HPDE6-E6E7 (cell line): ENCODE measurements around the gene LMO1.

ENCODE experiments used
- DNase-seq: peaks from one replicate; pipeline ENCODE4 v3.0.0; 2011; ENCODE audit warnings: missing footprints; ENCODE audit errors: extremely low spot score

Gene LMO1

DNA sequence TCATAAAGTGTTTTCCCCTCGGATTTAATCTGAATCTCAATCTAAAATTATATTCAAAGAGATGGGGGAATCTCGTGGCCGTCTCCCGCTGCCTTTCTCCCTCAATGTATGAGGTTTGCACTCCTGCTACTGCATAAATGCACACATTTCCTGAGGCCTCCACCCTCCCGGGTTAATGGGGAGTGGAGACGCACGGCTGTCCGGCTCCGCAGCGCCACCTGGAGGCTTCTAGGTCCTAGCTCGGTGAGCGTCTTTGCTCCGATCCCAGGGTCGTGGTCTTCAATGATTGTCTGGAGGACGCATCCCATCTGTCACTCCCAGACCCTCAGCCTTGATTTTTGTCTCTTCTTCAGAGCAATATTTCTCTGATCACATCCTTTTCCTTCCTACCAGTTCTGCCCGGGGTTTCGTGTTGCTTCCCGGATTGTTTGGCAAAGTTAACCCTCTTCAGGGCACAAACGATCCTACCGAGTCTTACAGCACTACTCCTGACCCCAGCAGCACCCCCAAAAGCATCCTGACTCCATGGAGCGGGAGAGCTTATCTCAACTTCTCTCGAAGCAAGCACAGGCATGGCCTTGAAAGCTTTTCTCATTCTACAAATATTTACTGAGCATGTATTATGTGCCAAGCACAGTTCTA is at the start of gene LMO1:
Gene LMO1 (minus strand): TSS at position 110 of the 642 bp plus-strand sequence. CDS start 516 bp downstream, outside the sequence.
- DNase-seq = peak; percentile 75

DNA sequence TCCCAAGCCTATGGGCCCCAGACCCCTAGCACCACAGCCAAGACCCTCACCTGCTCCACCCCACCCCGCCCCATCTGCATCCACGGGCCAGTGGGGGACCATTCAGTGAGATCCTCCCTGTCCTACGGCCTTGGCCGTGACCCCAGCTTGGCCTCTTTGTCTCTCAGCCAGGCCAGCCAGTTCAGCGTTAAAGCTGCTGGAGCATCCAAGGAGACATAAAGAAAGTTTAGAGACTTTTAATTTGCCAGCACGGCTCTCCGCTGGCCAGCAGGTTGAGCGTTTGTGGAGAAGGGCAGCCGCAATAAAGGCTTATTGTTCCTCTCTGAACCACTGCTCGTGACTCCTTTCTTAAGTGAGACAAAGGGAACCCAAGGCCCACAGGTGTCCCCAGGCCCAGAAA is 49.3 kb upstream of the LMO1 start:
- no peak for DNase-seq

DNA sequence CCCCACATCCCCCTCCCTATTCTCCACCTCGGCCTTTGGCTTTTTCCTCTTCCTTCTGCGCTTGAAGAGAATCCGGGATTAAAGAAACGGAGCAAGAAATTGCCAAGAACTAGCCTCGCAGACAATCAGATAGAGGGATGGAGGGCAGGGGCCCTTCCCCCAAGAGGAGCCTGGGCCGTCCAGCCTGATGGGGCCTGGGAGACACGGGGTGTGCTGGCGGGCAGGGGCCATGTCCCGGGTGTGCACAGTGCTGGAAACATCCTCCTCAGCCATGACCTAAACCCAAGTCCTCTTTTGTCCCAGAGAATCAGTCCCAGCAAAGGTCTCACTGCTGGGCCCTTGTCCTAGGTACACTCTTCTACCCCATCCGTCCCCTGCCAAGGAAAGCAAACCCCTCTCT is 47.7 kb upstream of the LMO1 start:
- DNase-seq = no peak

DNA sequence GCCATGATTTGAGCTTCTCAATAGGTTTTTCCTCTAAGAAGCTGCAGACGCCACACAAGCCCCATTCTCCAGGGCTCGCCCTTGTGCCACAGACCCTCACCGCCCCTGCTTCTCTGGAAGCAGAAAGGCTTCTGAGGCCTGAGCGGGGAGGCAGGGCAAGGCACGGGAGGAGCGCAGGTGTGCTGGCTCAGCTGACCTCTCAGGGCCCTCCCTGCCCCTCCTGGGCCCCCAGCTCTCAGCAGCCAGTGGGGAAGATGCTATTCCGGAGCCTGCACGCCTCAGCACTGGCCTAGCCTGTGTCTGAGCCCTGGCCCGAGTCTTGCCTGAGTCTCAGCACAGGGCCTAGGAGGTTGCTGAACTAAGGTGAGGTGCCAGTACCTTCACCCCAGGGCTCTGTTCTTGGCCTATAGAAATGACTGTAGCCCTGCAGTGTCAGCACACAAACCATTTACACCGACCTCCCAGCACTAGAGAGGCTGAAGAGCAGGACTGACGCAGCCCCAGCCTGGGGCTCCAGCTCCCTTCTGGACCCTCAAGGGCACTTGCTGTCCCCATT is 47.1 kb upstream of the LMO1 start:
- no peak for DNase-seq

DNA sequence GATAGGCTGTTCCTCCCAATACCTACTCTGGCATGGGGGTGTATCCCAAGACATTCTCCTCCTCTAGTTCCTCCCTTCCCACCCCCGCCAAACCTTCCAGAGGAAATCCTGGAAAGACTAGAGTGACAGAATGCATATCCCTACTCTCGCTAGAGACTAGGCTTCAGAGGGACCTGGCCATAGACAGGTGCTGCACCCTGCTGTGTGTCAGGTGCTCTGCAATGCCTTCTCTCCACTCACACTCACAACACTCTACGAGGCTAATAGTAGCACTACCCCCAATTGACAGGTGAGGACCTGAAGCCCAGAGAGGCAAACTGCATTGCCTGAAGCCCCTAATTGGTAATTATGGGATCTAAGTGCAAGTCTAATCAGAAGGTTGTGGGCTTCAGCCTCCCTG is 46.2 kb upstream of the LMO1 start:
- DNase-seq = no peak

DNA sequence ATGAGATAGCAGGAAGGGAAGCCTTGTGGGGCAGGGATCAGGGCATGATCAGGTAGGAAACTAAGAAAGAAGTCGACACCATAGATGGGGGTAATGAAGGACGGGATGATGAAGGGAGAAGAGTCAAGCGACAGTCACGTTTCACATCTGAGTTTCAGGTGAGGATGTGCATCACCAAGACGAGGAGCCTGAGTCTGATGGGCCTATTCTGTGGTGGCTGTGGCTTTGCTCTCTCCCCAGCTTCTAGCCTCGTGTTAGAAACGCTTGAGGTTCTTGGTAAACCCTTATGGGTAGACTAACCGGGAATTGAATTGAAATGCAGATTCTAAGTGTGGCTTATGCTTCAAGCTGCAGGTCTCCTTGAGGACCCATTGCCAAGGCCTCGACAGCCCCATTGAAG is 45.6 kb upstream of the LMO1 start:
- no peak for DNase-seq

DNA sequence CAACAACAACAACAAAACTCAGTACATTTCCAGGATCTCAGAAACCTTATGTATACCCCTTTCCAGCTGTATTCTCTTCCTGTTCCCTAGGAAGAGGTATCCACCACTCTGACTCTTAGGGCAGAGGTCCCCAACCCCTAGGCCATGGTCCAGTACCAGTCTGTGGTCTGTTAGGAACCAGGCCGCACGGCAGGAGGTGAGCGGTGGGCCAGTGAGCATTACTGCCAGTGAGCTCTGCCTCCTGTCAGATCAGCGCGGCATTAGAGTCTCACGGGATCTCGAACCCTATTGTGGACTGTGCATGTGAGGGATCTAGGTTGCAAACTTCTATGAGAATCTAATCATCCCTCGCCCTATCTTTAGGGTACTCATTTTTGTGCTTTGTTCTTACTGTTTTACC is 43.9 kb upstream of the LMO1 start:
- no peak for DNase-seq

DNA sequence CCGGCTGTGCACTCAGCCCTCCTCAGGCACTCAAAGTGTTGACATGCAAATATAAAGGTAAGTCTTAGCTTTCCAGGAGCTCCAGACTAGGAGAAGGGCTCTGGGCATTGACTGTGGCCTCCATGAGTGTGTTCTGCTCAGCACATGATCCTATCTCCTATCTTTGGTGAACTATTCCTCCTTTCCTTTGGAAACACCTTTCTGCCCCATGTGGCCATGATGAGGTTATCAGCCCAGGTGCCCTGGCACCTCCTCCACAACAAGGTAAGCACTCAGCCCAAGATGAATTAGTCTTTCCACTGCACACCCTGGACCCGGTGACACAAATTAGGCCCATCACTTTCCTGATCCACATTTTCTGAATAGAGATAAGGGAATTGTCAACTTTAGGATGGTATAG is 37.9 kb upstream of the LMO1 start:
- DNase-seq = no peak

DNA sequence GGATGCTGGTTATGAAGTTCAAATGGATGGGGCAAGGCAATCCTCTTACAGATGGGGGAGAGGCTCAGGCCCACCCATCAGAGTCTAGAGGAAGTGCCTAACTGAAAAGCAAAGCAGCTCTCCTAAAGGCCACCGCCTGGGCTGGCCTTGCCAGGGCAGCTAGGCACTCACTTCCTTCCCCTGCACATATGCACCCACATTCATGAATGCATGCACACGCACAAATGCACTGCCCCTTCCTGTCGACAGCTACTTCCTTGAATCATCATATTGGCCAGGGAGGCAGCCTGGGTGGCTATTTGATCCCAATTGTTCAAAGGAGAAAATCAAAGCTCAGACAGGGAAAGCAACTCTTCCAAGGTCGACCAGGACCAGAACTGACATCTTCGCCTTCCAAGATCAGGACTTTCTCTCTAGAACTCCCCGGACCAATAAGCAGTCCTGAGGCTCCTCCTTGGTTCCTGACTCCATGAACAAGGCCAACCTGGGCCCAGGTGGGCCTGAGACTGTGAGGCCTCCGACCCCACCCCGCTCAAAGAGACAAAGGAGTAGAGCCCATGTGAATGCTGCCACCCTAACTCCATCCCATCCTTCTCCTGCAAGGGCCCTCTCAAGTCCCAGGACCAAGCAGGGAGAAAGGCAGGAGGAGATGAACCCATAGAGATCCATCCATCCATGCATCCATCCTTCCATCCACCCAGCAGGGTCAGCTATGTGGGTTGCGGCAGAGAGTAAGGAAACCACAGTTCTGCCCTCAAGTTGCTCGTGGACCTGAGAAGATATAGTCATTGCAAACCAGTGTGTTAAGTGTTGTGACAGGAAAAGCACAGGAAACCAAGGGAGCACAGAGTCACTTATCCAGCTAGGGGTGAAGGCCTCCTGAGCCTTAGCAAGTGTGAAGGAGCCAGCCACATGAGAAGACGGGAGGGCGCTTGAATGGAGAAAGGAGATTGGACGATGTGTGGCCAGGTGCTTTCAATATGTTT is 35.4 kb upstream of the LMO1 start:
- DNase-seq = no peak

DNA sequence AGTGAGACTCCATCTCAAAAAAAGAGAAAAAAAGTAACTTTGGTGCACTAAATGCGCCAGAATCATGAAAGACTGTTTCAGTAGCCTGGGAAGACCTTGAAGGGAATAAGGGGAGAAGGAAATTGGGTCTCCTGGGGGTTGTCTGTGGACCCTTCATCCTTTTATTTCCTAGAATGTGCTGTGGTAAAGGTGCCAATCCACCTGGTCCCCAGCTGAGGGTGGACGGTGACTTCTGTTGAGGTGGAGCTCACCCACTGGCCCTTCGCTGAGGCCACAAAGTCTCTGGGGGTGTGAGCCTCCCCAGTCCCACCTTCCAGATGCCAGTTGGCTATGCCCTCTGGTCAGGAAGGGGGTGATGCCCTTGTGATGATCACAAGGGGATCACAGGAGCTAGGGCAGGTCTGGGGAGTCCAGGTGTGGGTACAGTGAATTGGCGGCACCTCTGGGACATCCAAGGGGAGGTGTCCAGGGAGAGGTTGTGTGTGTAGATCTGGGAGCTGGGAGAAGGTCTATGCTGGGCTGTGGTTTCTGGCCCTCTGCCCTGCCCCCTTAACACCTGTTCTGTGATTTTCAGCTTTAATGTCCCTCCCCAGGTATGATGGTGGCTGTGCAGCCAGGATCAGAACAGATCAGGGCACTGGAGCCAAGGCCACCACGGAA is 34.2 kb upstream of the LMO1 start:
- DNase-seq = no peak

DNA sequence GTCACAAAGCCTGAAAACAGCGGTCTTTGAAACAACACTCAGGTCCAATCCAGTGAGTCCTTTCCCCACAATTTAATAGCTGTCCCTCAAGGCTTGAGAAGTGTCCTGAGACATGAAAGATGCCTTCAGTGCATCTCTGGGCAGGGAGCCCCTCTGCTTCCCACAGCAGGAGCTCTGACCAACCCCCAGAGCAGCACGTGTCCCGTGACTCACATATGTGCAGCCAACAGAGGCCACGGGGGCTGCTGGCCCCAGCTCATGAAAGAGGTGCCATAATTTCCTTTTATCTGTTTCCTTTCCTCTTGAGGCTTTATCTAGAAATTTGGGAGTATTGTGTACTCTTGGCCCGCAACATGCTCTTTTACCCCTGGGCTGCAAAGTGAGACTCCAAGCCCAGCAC is 33.2 kb upstream of the LMO1 start:
- DNase-seq = no peak

DNA sequence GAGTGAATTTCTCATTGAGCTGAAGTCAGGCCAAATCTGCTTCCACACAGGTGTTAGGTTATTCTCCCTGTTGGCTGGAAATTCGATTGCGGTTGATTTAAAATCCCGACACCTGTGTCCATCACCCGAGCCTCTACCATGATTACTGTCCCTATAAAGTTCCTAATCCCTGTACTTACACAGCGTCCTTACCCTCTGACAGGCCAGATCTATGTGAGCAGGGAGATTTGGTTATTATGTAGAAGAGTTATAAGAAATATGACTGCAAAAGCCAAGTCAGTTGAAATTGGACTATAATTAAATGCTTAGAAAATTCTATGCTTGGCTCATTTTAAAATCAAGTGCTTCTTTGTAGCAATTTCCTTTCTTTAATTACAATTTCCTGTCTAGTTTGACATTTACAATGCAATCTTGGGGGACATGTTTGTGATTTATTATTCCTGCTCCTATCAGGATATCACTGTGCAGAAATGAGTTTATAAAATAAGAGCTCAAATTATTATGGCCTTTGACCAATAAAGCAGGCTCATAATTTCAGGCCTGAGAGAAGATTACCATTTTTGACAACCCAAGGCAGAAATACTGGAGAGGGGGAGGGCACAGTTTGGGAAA is 32.5 kb upstream of the LMO1 start:
- no peak for DNase-seq

DNA sequence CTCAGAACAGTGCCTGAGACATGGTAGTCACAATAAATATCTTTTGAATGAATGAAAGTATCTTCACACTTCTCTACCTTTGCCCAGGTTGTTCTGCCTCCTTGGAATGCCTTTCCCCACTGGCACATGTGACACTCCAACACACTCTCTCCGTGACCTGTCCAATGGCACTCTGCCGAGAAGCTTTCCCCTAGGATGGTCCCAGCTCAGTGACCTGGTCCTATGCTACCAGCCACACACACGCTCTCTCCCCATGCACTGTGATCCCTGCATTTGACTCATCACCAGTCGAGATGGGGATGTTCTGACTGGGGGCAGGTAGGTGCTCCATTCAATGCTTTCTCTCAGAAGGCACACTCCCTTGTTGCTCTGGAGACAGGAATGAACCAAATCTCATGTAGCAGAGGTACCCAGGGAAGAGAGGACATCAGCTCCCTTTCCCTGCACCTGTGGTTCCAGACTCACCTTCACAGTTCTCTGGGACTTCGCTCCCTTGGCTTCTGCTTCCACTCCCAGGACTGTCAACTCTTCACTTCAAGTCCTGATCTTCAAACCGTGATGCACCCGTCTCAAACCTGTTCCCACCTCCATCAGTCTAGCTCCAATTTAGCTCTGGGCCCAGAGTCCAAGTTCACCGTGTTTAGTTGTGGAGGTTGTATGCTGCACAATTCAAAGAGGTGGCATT is 30.7 kb upstream of the LMO1 start:
- no peak for DNase-seq

DNA sequence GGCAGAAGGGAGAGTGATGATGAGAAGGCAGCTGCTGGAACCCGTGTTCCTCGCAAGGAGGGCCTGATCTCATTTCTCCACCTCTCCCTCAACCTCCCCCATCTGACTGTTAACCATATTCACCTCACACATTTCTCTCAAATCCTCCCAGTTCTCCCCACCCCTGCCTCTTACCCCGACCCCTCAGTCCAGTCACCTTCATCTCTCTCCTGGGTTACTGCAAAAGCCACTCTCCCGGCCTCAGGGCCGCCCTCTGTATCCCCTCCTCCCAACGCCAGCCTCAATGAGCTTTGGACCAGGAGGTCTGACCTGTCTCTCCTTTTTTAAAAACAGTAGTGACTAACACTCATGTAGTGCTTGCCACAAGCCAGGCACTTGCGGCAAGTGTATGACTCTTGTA is 29.5 kb upstream of the LMO1 start:
- no peak for DNase-seq

DNA sequence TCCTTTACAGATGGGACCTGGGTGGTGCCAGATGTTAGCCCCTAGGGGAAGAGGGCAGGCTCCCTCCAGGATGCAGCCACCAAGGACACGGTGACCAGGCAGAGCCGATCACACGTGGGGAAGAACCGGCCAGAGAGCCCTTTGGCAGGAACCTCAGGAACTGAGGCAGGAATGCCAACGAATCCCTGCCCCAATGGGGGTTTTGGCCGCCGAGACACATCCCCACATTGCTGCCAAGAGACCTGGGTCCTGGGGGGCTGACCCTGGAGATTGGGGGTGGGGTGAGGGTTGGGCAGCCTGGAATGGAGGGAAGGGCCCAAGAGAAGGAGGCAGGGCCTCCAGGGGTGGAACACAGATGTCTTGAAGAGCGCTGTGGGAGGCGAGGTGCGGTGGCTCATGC is 28.7 kb upstream of the LMO1 start:
- no peak for DNase-seq

DNA sequence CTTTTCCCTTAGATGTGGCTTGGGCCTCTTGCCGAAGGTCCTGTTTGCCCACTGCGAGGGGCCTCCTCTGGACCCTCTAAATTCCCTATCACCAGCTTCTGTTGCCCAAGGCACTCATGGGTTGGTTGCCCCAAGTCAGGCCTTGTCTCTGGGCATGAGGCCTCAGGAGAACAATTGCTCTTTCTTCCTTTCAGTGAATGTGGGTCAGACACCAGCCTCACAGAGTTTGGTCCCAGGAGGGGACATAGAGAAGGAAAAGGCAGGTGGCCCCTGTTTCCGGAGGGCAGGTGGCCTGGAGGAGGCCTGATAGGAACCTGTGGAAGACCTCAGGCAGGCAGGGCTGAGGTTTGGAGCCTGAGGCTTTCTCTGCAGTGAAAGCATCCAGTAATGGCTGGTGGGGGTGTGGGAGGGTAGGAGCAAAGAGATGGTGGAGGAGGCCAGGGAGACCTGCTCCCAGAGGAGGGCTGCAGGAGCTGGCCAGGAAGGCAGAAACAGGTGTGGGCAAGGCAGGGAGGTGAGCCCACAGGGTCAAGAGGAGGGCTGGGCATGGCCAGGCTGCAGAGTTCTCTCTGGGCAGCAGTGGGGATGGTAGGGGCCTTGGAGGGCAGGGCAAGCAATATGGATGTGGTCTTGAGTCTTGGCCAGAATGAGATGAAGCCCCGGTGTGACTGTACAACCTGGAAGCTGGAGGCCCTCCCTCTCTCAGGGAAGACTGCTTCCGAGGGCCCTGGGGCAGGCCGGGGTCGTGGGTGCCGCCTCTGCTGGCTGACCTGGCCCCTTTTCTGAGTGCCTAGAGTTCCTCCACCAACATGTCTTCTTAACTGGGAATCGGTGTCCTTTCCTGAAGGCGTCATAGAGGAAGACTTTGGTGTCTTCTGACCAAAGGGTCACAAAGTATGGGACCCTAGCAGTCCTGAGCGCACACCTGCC is 28.0 kb upstream of the LMO1 start:
- DNase-seq = no peak

DNA sequence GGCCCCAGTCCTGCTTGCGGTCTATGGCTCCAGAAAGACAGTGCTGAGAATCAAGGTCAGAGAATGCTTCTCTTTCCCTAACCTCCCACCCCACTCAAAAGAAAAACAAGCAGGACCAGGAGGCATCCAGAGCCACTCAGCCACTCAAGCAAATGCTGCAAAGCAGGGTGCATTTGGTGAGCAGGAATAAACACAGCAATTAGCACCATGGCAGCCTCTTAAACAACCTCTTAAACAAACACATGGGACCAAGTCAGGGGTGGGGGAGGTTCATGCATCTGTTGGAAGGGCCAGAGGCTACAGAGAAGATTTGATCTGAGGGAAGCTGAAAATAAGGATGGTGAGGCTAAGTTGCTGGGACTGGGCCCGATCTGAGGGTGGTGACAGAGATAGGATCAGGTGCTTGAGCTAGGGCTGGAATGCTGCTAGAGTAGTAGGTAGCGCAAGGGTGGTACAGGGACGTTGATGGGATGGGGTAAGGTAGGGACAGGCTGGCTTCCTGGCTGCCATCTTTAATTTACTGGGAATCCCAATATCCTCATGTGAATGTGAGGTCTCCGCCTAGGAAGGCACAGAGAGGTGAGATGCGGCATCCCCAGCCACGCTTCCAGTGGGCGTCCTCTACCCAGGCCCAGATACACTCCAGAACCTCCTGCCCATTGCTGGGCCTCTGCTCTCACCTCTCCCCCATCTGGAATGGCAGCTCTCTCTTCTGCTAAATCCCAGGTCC is 26.6 kb upstream of the LMO1 start:
- no peak for DNase-seq

DNA sequence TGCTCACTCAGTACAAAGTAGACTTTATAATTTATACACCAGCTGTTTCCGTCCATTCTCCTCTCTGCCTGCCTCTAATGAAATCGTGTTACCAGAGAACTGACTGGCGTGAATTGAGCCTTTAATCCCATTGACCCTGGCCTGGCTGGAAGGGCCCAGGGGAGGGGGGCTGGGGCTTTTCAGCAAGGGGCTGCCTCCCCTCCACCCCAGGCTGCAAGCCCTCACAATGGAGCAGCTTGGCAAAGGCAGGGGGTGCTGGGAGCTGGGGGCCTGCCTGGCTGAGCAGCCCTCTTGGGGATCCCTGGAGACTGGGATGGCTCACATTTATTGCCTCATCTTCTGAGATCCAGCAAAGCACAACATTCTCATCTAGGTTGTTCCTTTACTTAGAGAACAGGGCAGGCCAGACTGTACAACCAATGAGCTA is 25.8 kb upstream of the LMO1 start:
- no peak for DNase-seq

DNA sequence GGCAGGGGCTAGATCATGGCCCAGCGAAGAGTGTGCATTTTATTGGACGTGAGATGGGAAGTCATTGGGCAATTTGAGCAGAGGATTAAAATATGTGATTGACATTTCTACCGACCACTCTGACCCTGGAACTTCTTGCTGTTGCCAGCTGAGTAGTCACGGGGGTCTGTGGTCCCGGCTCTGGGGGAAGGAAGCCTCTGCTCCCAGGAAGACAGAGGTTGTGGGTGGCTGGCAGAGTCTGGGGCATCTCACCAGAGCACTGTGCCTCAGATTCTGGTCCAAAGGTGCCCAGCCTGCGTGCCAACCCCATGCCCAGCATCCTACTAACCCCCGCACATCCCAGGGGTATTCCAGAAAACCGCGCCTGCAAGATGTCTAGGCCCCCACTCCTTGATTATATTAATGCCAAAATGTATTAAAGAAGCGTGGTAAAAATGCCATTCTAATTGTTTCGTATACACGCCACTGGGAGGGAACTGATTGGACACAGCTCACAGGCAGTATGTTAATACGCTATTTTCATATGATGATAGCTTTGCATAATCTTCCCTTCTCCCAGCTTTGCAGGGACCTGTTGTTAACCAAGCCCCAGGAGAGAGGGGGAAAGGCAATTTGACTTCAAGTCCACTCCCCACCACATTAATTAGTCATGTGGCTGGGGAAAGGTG is 25.3 kb upstream of the LMO1 start:
- no peak for DNase-seq
